GM18499 (cell line): ENCODE data around the gene TFAP2A.

Experiments used
- ATAC-seq: cut with Tn5 transposase; IDR thresholded peaks from one replicate; pipeline ENCODE4 v1.9.1; 2021; ENCODE audit warnings: moderate number of reproducible peaks; ENCODE audit not compliant: insufficient read depth, unreplicated experiment

The TFAP2A gene

DNA sequence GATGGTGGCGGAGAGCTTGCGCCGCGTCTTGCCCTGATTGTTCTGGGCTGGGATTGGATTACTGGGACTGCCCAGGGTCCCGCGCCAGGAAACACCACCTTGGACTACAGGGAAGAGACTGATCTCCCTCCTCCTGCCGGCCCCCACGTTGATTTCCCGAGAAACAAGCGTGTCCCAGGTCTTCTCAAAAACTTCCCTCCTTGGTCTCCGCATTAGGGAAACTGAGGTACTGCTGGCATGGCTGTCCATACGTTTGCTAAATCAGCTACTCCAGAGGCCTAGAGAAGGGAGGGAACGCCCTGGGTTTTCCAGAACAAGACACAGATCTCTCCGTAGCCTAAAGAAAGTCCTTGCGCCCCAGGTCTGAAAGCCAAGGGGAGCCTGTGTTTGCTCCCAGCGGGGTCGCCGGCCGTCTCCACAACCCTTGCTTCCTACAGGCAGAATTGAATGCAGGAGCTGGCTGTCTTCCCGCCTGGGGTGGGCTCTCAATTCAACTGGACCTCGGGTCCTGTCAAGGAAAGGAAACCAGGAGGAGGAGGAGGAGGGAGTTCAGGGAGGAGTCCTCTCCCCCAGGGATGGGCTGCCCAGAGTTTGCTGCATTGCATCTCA lies 29.2 kb downstream of the TFAP2A start:
- no peak for ATAC-seq

DNA sequence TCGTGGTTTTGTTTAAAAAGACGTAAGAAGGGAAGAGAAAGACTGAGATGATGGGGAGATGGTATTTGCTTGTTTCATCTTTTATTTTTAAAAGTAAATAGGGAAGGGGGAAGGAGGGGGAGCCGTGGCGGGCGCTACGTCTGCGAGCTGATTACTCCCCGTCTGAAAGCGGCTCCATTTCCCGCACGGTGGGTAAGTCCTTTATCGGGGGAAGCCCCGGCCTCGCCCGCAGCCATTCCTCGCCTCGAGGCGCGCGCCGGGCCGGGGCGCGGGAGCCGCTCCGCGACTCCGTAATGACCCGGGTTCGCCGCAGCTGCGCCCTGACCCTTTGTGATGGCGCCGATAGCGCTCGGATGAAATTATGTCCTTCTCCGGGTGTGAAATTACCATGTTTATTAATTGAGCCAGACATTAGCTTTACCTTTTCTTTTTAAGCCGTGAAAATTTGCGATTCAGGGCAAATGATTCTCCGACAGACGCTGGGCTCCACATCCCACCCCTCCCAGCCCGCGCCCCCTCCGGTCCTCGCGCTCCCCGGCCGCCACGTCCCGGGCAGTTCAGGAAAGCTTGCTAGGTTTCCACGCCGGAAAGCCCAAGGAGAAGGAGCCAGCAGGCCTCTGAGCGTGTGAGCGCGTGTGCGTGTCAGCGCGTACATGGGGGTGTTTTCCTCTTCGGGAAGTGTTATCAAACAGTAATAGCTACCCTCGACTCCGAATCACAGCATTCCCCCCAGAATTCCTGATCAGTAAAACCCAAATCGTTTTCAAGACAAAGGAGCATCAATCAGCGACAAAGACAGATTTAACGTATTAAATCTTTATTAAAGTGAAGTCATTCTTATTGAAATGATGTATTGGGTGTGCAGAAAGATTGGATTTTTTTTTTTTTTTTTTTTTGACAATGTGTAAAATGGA lies 30.0 kb downstream of the TFAP2A start:
- ATAC-seq, result no peak

DNA sequence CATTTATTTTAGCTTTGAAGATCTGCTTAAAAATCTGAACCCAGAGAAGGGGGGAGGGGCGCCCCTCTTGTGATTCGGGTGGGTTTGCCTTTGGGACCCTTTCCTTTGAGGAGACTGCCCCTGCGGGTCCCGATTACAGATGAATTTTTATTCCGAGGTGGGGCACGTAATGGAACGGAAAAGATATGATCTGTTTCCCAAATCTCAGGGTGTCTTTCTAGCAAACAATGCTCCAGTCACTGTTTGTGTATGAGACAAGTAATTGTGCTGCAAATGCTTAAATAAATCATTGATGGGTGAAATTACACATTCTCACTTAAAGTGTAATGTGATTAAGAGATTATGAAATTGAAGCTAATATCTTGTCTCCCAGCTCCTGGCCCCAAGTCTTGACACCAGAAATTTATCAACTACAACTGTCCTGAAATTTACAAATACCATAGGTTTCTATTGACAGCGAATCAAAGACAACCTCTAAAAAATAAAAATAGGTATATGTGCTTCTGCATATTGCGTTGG lies 30.7 kb downstream of the TFAP2A start:
- ATAC-seq, result no peak

DNA sequence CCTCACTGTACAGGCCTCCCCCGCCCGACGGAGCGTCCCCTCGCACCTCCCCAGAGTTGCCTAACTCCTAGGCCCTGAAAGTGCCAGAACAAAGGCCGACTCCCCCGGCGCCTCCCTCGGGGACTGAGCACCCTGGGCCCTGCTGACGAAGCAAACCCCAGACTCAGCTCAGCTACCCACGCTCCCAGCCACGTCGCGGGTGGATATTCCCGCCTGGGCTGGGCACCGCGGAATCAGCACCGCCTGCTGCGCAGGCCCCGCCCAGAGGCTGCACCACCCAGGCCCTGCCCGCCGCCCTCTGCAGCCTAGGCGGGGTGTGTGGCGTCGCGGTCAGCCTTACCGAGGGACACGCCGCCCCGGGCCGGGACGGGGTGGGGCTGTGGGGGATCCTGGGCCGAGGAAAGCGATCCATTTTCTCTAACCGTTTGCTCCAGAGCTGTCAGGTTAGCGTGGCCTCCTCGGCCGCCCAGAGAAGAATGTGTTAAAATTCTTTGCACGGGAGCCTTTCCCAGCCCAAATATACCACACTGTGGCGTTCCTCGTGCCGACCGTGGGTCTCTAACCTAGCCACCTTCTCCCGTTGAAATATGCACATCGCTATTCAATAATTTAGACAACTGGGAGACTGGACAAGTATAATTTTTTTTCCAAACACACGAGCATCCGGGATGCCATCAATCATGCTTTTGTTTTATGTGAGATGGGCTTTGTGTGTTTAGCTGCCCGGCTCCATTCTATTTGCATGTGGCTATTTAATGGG lies 31.4 kb downstream of the TFAP2A start:
- no peak for ATAC-seq

DNA sequence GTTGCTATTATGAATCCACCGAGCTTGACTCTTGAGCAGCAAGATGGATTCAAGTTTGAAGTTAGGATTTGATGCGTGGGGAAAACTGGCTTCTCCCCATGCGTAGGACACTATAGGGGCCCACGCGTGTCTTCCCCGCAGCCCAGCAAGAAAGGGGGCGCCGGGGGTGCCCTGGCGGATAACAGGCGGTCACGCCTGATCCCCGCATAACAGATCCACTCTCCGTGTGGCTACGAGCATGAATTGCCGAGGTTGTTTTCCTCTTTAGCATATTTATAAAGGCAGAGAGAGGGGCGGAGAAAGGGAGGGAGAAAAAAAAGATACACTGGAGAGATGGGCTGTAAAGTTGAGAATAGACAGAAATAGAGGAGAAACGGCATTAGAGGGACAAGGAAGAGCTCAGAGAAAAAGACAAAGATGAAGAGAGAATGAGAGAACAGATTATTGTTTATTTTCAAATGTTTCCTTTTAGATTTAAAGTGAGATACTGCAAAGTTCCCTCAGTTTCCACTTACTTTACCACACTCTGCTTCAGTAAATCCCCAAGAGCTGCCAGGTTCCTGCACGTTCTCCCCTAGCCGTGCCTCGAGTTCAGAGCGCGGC lies 32.0 kb downstream of the TFAP2A start:
- ATAC-seq, result no peak

DNA sequence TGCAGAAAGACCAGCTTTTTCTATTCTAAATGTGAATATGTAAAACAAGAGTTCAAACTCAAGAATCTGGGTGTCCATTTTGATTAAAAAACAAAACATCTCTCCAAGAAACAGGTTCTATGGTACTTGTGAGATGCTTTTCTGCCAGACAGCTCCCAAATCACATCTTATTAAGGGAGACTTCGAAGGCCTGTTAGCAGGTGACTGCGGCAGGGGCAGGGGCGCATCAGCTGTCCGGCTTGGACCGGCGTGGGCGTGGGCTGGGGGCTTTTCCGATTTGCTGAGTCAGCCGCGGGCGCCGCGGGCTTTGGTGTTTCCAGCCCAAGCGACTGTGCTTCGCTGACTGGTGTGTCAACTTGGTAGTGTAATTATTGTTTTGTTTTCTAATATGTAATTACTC lies 32.6 kb downstream of the TFAP2A start:
- no peak for ATAC-seq

DNA sequence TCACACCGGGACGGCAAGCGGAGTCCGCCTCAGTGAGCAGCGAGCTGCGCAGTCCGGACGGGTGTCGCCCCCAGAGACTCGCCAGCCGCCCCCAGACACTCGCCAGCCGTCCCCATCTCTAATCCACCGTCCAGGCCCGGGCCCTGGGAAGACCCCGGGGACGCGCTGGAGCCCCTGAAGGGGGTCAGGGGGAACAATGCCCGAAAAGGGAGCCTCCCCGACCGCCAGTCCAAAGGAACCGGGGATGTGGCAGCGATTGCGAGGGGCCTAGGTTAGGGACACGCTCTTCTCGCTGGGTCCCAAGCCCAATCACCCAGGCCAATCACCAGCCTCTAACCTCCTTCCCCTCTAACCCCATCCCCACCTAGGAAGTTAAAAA lies 33.1 kb downstream of the TFAP2A start:
- no peak for ATAC-seq

DNA sequence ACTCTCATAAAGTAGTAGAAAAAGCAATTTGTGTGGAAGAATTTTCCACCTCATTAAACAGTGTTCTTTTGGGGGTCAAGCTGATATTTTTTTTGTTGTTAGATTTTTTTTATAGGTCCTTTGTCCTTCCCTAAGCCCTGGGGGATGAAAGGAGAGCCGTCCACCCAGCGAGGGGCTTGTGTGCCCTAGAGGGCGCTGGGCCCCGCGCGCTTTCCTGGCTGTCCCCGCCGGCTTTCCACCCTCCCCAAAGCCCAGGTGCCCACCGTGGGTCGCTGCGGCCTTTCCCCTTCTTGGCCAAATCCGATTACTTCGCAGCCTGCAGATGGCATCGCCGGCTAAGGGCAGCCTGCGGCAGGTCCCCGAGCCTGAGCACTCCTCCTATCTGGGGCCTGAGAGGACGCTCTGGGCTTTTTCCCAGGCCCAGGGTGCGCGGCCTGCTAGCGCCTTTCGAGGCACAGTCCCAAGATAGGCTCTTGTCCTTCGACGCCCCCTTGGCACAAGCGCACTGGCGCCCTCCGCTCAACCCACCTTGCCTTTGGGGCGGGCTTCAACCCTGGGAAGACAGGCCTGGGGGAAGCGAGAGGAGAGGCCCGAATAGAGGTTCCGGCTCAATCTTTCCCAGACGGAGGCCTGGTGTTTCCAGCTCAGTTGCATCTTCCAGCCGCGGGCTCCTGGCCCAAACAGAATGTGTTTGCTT lies 33.6 kb downstream of the TFAP2A start:
- no peak for ATAC-seq

DNA sequence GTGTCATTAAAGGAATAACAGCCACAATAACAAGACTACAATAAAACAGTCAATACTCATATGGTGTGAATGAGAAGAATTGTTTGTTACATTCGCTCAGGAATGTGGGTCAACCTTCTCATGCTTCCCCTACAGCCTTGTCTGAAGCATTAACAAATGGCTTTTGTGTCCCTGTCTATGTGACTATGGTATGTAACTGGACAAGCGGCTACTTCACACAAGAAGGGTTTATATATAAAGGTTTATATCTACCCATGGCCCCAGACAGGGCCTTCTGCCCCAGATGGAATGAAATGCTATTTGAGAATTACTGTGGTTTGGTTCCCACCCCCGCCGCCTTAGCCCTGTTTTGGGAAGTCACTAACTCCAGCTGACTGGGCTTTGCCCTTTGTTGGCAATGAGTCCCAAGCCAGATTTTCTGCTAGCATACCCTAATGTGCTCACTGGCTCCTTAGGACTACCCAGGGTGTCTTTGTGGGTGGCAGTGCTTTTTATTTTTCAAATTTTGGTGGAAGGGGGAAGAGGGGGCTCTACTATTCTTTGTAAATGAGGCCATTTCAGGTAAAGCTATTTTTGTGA lies 39.4 kb downstream of the TFAP2A start:
- no peak for ATAC-seq

DNA sequence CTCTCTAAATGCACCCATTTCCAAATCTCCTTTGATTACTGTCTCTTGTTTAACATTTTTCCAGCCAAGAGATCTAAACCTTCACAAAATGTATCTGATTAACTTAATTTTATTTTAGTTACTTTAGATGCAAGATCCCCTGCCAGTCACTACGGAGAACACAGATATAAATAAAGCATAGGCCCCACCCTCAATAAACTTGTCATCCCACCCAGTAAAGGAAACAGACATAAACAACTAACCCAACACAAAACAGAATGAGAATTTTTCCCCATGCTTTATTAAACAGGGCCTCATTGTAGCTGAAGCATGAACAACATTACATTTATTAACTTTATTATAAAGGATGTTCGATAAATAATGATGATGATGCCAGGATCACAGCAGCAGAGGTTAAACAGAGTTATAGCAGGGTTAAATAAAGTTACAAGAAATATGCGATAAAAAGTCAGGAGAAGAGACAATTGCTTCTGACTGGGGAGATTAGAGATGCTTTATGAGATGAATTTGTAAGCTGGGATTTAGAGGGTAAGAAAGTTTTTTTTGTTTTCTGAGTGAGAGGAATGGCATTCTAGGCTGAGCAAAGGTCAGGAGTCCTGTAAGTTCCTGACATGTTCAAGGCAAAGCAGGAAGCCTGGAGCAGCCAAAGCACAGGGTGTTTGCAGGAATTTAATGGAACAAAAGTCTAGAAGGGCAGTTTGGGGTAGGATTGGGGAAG lies 41.1 kb downstream of the TFAP2A start:
- no peak for ATAC-seq

DNA sequence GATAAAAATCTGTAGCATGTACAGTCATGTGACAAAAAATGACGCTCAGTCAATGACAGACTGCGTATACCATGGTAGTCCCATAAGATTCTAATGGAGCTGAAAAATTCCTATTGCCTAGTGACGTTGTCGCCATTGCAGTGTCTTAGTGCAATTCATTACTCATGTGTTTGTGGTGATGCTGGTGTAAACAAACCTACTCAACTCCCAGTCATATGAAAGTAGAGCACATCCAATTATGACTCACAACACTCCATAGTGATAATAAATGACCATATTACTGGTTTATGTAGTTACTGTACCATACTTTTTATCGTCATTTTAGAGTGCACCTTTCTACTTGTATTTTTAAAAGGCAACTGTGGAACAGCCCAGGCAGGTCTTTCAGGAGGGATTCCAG lies 45.0 kb downstream of the TFAP2A start:
- ATAC-seq, result no peak

DNA sequence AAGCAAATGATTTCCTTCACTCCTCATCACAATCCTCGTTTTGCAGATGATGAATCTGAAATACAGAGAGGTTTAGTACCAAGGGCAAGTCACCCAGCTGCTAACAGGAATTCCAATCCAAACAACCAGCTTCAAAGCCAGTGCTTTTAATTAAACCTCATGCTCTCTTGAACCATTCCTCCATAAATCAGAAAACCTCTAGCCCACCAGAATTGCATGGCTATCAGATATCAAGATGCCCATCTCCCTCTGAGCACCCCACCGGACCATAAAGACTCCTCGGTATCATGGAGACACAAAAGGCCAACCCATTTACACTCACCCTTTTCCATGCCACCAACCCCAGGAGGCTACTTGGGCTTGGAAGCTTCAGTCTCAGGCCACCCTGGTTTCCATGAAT lies 46.0 kb downstream of the TFAP2A start:
- ATAC-seq, result no peak

DNA sequence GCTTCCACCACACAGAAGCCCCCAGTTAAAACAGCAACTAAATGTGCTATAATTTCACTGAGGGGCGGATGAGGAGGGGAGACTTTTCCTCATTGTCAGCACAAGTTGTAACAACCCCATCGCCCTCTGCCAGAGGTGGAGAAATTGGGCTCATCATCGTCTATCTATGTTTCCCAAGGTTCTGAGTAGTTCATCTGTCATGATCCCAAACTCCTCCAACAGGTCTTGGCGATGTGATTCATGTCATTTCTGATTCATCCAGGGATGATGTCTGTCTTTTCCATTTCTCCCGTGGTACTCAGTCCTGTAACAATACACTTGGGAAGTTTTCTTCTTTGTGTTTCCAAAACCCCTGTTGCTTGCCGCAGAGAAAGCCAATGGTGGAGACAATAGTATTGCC lies 51.0 kb downstream of the TFAP2A start:
- no peak for ATAC-seq

DNA sequence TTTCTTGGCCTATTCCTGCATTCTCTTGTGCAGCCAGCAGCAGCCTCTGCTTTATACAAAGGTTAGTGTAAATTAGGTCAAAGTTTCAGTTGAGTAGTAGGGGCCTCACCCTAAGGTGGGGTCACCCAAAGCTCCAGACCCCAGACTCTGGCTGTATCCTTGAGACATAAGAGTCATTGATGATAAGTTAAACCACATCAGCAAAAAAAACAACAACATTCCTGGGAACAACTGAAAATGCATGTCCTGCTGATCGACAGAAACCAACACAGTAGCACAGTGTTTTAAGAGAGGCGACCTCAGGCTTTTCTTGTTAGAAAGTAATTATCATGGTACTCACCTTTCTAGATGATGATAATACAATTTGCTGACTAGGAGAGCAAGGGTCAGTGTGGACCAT lies 52.6 kb downstream of the TFAP2A start:
- ATAC-seq, result no peak

DNA sequence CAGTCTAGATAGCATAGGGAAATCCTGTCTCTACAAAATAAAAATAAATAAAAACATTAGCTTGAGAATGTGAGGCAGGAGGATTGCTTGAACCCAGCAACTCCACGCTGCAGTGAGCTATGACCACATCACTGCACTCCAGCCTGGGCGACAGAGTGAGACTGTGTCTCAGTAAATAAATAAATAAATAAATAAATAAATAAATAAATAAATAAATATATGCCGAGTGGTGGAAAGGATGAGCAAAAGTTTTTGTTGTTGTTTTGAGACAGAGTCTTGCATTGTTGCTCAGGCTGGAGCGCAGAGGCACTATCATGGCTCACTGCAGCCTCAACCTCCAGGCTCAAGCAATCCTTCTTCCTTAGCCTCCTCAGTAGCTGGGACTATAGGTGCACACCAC lies 53.4 kb downstream of the TFAP2A start:
- ATAC-seq, result no peak

DNA sequence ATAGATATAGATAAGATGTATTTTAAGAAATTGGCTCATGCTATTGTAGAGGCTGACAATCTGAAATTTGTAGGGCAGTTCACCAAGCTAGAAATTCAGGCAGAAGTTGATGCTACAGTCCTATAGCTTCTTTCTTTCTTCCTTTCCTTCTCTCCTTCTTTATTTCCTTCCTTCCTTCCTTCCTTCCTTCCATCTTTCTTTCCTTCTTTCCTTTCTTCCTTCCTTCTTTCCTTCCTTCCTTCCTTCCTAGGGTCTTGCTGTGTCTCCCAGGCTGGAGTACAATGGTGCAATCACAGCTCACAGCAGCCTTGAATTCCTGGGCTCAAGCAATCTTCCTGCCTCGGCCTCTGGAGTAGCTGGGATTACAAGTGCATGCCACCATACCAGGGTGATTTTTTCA lies 55.3 kb downstream of the TFAP2A start:
- ATAC-seq, result no peak

DNA sequence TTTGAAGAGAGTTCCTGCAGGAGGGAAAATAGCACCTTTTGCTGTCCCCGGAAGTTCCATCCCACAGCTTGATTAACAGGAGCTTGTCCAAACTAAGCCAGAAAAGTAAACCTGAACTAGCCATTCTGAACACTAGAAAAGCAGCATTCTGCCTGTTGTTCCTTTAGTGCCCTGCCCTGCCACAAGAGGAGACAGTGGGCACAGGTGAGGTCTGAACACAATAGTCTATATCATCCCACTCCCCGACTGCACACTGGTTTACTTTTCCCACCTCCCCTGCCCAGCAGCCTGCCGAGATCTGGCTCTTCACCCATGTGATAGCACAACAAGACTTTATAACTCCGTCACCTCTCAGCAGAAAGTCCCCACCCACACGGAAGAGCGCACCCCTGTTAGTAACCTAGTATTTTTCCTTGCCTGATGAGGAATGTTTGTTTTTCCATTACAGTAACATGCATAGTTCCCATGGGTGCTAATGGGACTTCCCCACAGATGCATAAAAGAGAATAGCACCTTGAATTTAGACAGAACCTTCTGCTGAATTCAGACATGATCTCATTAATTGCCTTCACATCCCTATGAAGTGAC lies 59.7 kb downstream of the TFAP2A start:
- no peak for ATAC-seq

DNA sequence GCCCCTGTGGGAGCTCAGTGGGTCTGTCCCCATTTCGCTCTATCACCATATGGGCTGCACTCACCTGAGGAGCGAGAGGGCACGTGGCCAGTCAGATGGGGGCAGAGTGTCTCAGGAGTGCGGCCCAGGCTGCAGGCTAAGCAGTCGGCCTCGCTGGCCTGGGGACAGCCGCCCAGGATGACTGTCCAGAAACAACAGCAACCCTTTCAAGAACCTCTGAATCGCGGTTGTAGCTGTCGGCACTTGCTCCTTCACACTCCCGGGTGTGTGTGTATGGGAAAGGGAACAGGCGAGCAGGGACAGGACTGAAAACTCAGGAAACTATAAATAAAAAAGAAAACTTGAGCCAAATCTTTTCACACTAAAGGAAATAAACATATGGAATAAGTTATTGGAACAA lies 63.1 kb downstream of the TFAP2A start:
- ATAC-seq, result no peak

DNA sequence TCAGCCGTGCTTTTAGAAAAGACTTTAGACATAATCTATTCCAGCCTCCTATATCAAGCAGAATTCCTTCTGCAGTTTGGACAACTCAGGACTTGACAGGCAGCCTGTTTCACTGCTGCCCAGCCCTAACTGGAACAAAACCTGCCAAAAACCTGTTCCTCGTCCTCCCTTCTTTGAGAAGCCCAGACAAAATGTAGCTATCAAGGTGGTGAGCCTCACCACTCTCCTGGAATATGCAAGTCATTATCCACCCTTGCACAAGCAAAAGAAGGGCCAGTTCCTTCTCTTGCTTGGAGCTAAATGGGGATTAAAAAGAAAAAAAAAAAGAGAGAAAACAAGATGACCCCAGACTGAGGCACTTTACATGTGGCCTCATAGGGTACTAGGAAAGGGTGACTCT lies 64.2 kb downstream of the TFAP2A start:
- ATAC-seq, result no peak
